Heart left ventricle (tissue), 16 donors: ENCODE measurements around the gene MRAP. TPM values are rescaled to one million over a fixed set of nuclear protein-coding genes. Genes with fewer than 3 reads are reported as not detected.

Experiments
- ATAC-seq, 4 donors: fragments of 200-7000 bp; cut with Tn5 transposase; one replicate each; pipeline ENCODE4 v1.9.1; 2020 to 2022; ENCODE audit warnings: moderate library complexity in 4 of 4, mild to moderate bottlenecking in 3 of 4, moderate number of reproducible peaks in 1 of 4
- DNase-seq, 5 donors: peaks; one replicate each; pipeline ENCODE4 v3.0.0-alpha.2; 2020
- H3K27ac ChIP-seq, 12 donors: fragments of 200-600 bp; sonication (generic) in 4 of 12; one replicate each; pipeline versions ENCODE4 v1.5.0 to v1.8.0; 2016 to 2022; ENCODE audit warnings: mild to moderate bottlenecking in 2 of 12
- H3K27me3 ChIP-seq, 9 donors: fragments of 200-600 bp; sonication (generic) in 2 of 9; one replicate each; pipeline versions ENCODE4 v1.5.1 to v1.8.0; 2016 to 2022; ENCODE audit warnings: mild to moderate bottlenecking in 3 of 9
- H3K36me3 ChIP-seq, 9 donors: fragments of 200-600 bp; sonication (generic) in 2 of 9; one replicate each; pipeline versions ENCODE4 v1.5.0 to v1.8.0; 2018 to 2022; ENCODE audit warnings: mild to moderate bottlenecking in 2 of 9
- H3K4me1 ChIP-seq, 12 donors: fragments of 200-600 bp; sonication (generic) in 4 of 12; one replicate each; pipeline versions ENCODE4 v1.5.0 to v1.8.0; 2016 to 2022; ENCODE audit warnings: mild to moderate bottlenecking in 3 of 12
- H3K4me3 ChIP-seq, 12 donors: fragments of 200-600 bp; sonication (generic) in 4 of 12; one replicate each; pipeline versions ENCODE4 v1.5.0 to v1.8.0; 2017 to 2022; ENCODE audit warnings: mild to moderate bottlenecking in 9 of 12, moderate library complexity in 4 of 12
- H3K9me3 ChIP-seq, 12 donors: fragments of 200-600 bp; sonication (generic) in 4 of 12; one replicate each; pipeline versions ENCODE4 v1.5.0 to v1.8.0; 2016 to 2022; ENCODE audit warnings: mild to moderate bottlenecking in 1 of 12
- POLR2A ChIP-seq, 2 donors: fragments of 450-650 bp; IDR thresholded peaks; one replicate each; pipeline ENCODE4 v1.6.1; 2017; ENCODE audit warnings: antibody characterized with exemption in 2 of 2, mild to moderate bottlenecking in 2 of 2, moderate library complexity in 2 of 2
- WGBS, 4 donors: extraction: QIAGEN DNeasy Blood & Tissue Kit in 2 of 4; methylation state at CpG; one replicate each; pipeline versions ENCODE4 v1.1.5 to v1.1.7; 2013 to 2018; 5-methylcytosine and 5-hydroxymethylcytosine counted together
- intact Hi-C, 10 donors: fragments of 100-400 bp; cut with DNase I; formaldehyde crosslinking; loops; one replicate each; pipeline versions ENCODE4 v1.11.1 to v1.14.2; 2022
- polyA plus RNA-seq, 2 donors: library from polyadenylated mRNA; stranded (reverse); fragments of 200-250 nt; gene quantifications; one replicate each; pipeline ENCODE4 v1.2.3, GENCODE V29; 2013
- total RNA-seq, 9 donors: library from RNA; depleted of rRNA in 2 of 9; stranded (reverse); fragments of >200 nt in 2 of 9; fragmentation: NEBNext Ultra II Directional in 3 of 9; extraction: Animal tissue kit (Norgen Biotek cat#: 25700) in 3 of 9; gene quantifications; one replicate each; pipeline versions ENCODE4 v1.1.0 to v1.2.4, GENCODE V29; 2016 to 2023
- TF ChIP-seq, protein P1 (sequence below), 12 donors: fragments of 200-600 bp; sonication (generic) in 4 of 12; IDR thresholded peaks; one replicate each; pipeline versions ENCODE4 v1.5.0 to v1.8.0; 2018 to 2022; ENCODE audit warnings: antibody characterized with exemption in 12 of 12, mild to moderate bottlenecking in 5 of 12
- donor health status: ischemic (EF 13 %, LVEDD 7.1; RV severe dilation, severe dysfunction).
- donor health status: healthy with polysubstance abuse.
- donor health status: DM: no; HTN: yes; CAD: no.
- donor health status: DM: no; HTN: no; CAD: no.
- donor health status: ischemic (EF 25% LVEDD 6.9; RV normal size, moderate dysfunction).
- donor health status: ischemic (EF 25% LVEDD 5.7; RV mildly dilated, moderate dysfunction).
- donor health status: healthy.
- donor health status: DM: yes; HTN: yes; CAD: no.
- donor health status: ischemic (EF 35%, LVEDD 5.7; RV mildly dilated, moderate dysfunction).
- donor health status: nonischemic (EF 11% LVEDD 7.7; RV severe dilation, severe dysfunction).
- donor health status: DM: yes; HTN: yes; CAD: no.
- donor health status: PGD.
- donor health status: ischemic (EF 29% LVEDD 5.4; RV normal size, mild dysfunction).
- donor health status: nonischemic (EF 23%, LVEDD 6.1; RV moderate dilation, normal function).

MRAP gene
- total and polyA plus RNA-seq, 11 donors: 0.57 to 6.5 (median 1.5) TPM; not detected in 5

- Histone ChIP-seq H3K36me3 (peaks cover 0 to 100% (median 99%) of the 10 kb centered on the region in 9 donors), H3K4me1 (peaks cover 0 to 12% (median 0%) of the 10 kb centered on the region in 12 donors), H3K4me3 (no peak overlapping the region), H3K27ac (peak overlapping the region in 2 of 12 donors; percentile 13), H3K9me3 (no peaks in the 10 kb centered on the region), H3K27me3 (no peaks in the 10 kb centered on the region)
- peak in 1 of 4 donors; percentile 41 for ATAC-seq
- no peak for DNase-seq
- TF ChIP-seq, protein P1, sequence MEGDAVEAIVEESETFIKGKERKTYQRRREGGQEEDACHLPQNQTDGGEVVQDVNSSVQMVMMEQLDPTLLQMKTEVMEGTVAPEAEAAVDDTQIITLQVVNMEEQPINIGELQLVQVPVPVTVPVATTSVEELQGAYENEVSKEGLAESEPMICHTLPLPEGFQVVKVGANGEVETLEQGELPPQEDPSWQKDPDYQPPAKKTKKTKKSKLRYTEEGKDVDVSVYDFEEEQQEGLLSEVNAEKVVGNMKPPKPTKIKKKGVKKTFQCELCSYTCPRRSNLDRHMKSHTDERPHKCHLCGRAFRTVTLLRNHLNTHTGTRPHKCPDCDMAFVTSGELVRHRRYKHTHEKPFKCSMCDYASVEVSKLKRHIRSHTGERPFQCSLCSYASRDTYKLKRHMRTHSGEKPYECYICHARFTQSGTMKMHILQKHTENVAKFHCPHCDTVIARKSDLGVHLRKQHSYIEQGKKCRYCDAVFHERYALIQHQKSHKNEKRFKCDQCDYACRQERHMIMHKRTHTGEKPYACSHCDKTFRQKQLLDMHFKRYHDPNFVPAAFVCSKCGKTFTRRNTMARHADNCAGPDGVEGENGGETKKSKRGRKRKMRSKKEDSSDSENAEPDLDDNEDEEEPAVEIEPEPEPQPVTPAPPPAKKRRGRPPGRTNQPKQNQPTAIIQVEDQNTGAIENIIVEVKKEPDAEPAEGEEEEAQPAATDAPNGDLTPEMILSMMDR (IDR thresholded peaks at IDR 0.05): no peak
- no peak for TF ChIP-seq POLR2A (IDR thresholded peaks at IDR 0.05)
- 42 to 68% (median 63%) methylated on average over 7 of the region's 7 CpGs for WGBS, 4 donors
- intact Hi-C loops: no loop called here
Observed at GRCh38 chr21:32352526-32352925, 53.9 kb downstream of the MRAP start.

- TF ChIP-seq, protein P1 (IDR thresholded peaks at IDR 0.05): no peak
- no peak for TF ChIP-seq POLR2A (IDR thresholded peaks at IDR 0.05)
- no peak for DNase-seq
- no peak for ATAC-seq
- WGBS, 4 donors: 93 to 94% (median 93%) methylated on average over 8 of the region's 8 CpGs
- H3K9me3 ChIP-seq: no peaks in the 10 kb centered on the region
- peak overlapping the region in 2 of 12 donors; percentile 13 for H3K27ac ChIP-seq
- intact Hi-C loops: no loop called here
- peaks cover 2 to 100% (median 99%) of the 10 kb centered on the region in 9 donors for H3K36me3 ChIP-seq
- H3K4me3 ChIP-seq: no peak overlapping the region
- H3K27me3 ChIP-seq: no peaks in the 10 kb centered on the region
- H3K4me1 ChIP-seq: peaks cover 0 to 15% (median 0%) of the 10 kb centered on the region in 12 donors
Observed at GRCh38 chr21:32353002-32353711, 54.5 kb downstream of the MRAP start.

- Histone ChIP-seq H3K4me1 (peaks cover 0 to 15% (median 0%) of the 10 kb centered on the region in 12 donors), H3K27me3 (no peaks in the 10 kb centered on the region), H3K27ac (peak overlapping the region in 10 of 12 donors; percentile 7 to 87 (median 34)), H3K4me3 (no peak overlapping the region), H3K9me3 (no peaks in the 10 kb centered on the region), H3K36me3 (peaks cover 2 to 100% (median 99%) of the 10 kb centered on the region in 9 donors)
- intact Hi-C loops: no loop called here
- ATAC-seq (peak; percentile 53 to 83 (median 69)), DNase-seq (no peak)
- WGBS, 4 donors: 39 to 67% (median 46%) methylated on average over 1 of the region's 1 CpG
- TF ChIP-seq, protein P1 (IDR thresholded peaks at IDR 0.05): no peak
- no peak for TF ChIP-seq POLR2A (IDR thresholded peaks at IDR 0.05)
Observed at GRCh38 chr21:32356874-32357395, 58.3 kb downstream of the MRAP start.

- no peak for TF ChIP-seq POLR2A (IDR thresholded peaks at IDR 0.05)
- TF ChIP-seq, protein P1 (IDR thresholded peaks at IDR 0.05): peak in 6 of 12 donors; percentile 11 to 37 (median 14)
- peaks cover 2 to 98% (median 86%) of the 10 kb centered on the region in 9 donors for H3K36me3 ChIP-seq
- no peak overlapping the region for H3K4me3 ChIP-seq
- peaks cover 0 to 28% (median 9%) of the 10 kb centered on the region in 12 donors for H3K4me1 ChIP-seq
- H3K27me3 ChIP-seq: no peaks in the 10 kb centered on the region
- intact Hi-C loops: no loop called here
- peak overlapping the region in 1 of 12 donors; percentile 2 for H3K27ac ChIP-seq
- 59 to 91% (median 71%) methylated on average over 4 to 7 of the region's 7 CpGs for WGBS, 4 donors
- DNase-seq (no peak), ATAC-seq (peak in 3 of 4 donors; percentile 19 to 25 (median 23))
- no peaks in the 10 kb centered on the region for H3K9me3 ChIP-seq
Observed at GRCh38 chr21:32359719-32360260, 61.1 kb downstream of the MRAP start.
